Activated CD4-positive, alpha-beta T cell treated with anti-CD3 and anti-CD28 coated beads, Interleukin-2, amount 50 U/mL, for 48 hours (primary cell): ENCODE measurements around the gene NHLH1.
"Not testable (repeated sequence)": the region's sequence is repeated elsewhere in the genome, so short reads cannot be mapped to it uniquely, and the experiment has no call there.

Source experiments
- DNase-seq, 2 experiments: peaks; one replicate each; pipeline ENCODE4 v3.0.0-alpha.2; 2020

NHLH1 gene

GRCh38 chr1:160388406-160388805, 21.5 kb downstream of the NHLH1 start:
- not testable (repeated sequence) for DNase-seq

- no peak for DNase-seq
These were observed 27.8 kb downstream of the NHLH1 start for GRCh38 chr1:160394673-160395072.

GRCh38 chr1:160397651-160398050, 30.8 kb downstream of the NHLH1 start:
- no peak for DNase-seq

- DNase-seq: no peak
These were observed 32.0 kb downstream of the NHLH1 start for GRCh38 chr1:160398823-160399222.

- DNase-seq: no peak
These were observed 32.8 kb downstream of the NHLH1 start for GRCh38 chr1:160399544-160400222.

GRCh38 chr1:160400223-160400645, 33.4 kb downstream of the NHLH1 start, which contains the start of gene VANGL2:
VANGL2 (plus strand) TSS chr1:160400564; CDS start chr1:160415838, 15,274 bp downstream.
- peak; percentile 39 to 56 for DNase-seq

- no peak for DNase-seq
These were observed 34.0 kb downstream of the NHLH1 start for GRCh38 chr1:160400646-160401486.

- DNase-seq: no peak
These were observed 34.6 kb downstream of the NHLH1 start for GRCh38 chr1:160401487-160401805.

GRCh38 chr1:160402001-160402795, 35.3 kb downstream of the NHLH1 start:
- no peak for DNase-seq

- DNase-seq: no peak
These were observed 36.4 kb downstream of the NHLH1 start for GRCh38 chr1:160403244-160403643.

- no peak for DNase-seq
These were observed 37.2 kb downstream of the NHLH1 start for GRCh38 chr1:160404094-160404493.

- no peak for DNase-seq
These were observed 38.5 kb downstream of the NHLH1 start for GRCh38 chr1:160405331-160405877.

GRCh38 chr1:160406131-160406968, 39.5 kb downstream of the NHLH1 start:
- DNase-seq: no peak

- DNase-seq: no peak
These were observed 41.2 kb downstream of the NHLH1 start for GRCh38 chr1:160407839-160408801.

- no peak for DNase-seq
These were observed 42.0 kb downstream of the NHLH1 start for GRCh38 chr1:160408864-160409263.

- DNase-seq: no peak
These were observed 42.6 kb downstream of the NHLH1 start for GRCh38 chr1:160409486-160409885.

- no peak for DNase-seq
These were observed 43.6 kb downstream of the NHLH1 start for GRCh38 chr1:160410406-160411005.

GRCh38 chr1:160411271-160412027, 44.6 kb downstream of the NHLH1 start:
- no peak for DNase-seq

- DNase-seq: no peak
These were observed 45.1 kb downstream of the NHLH1 start for GRCh38 chr1:160412028-160412362.

GRCh38 chr1:160413716-160414115, 46.8 kb downstream of the NHLH1 start:
- DNase-seq: no peak
